WTC11 (cell line): ENCODE data around the gene FERMT3. TPM values are rescaled to one million over a fixed set of nuclear protein-coding genes. Genes with fewer than 3 reads are reported as not detected.

ENCODE experiments used
- ATAC-seq: fragments of 200-7000 bp; cut with Tn5 transposase; 2 replicates; pipeline ENCODE4 v1.10.0; 2021; ENCODE audit warnings: mild to moderate bottlenecking, moderate library complexity
- CTCF ChIA-PET: fragments of 300-600 bp; sonication (Branson Sonifier 250); formaldehyde crosslinking; loops from one replicate; lab custom pipeline; 2021; ENCODE audit warnings: antibody characterized with exemption; lab: Charles Lee
- POLR2A ChIA-PET: fragments of 350-600 bp; sonication (Branson Sonifier 250); formaldehyde crosslinking; loops from one replicate; lab custom pipeline; 2021; ENCODE audit warnings: antibody characterized with exemption; lab: Charles Lee
- DNase-seq: peaks from one replicate; pipeline ENCODE4 v3.0.0; 2021; ENCODE audit warnings: low spot score
- H3K27ac Mint-ChIP-seq: 2 replicates; pipeline ENCODE4 v1.8.0; 2021; ENCODE audit warnings: mixed read lengths
- H3K27me3 Mint-ChIP-seq: 2 replicates; pipeline ENCODE4 v1.8.0; 2021; ENCODE audit warnings: low read depth, mild to moderate bottlenecking, moderate library complexity, mixed read lengths
- H3K36me3 Mint-ChIP-seq: 2 replicates; pipeline ENCODE4 v1.8.0; 2021; ENCODE audit warnings: mixed read lengths
- H3K4me1 Mint-ChIP-seq: 2 replicates; pipeline ENCODE4 v1.8.0; 2022; ENCODE audit warnings: mixed read lengths
- H3K4me3 Mint-ChIP-seq: 2 replicates; pipeline ENCODE4 v1.8.0; 2021; ENCODE audit warnings: mild to moderate bottlenecking, moderate library complexity, mixed read lengths
- H3K9me3 Mint-ChIP-seq: 2 replicates; pipeline ENCODE4 v1.8.0; 2021; ENCODE audit warnings: mixed read lengths
- ATF3 ChIP-seq: sonication (generic); formaldehyde crosslinking; conservative IDR thresholded peaks from 2 replicates; pipeline ENCODE4 v1.8.1; 2022; ENCODE audit warnings: mild to moderate bottlenecking, missing genetic modification reagents
- ATF6 ChIP-seq: sonication (generic); formaldehyde crosslinking; IDR thresholded peaks from 2 replicates; pipeline ENCODE4 v1.8.1; 2023; ENCODE audit warnings: mild to moderate bottlenecking, missing genetic modification reagents
- CREB1 ChIP-seq: sonication (generic); formaldehyde crosslinking; IDR thresholded peaks from 2 replicates; pipeline ENCODE4 v1.8.0; 2023; ENCODE audit warnings: mild to moderate bottlenecking, missing genetic modification reagents
- CREM ChIP-seq: sonication (generic); formaldehyde crosslinking; IDR thresholded peaks from 2 replicates; pipeline ENCODE4 v1.8.1; 2022; ENCODE audit warnings: mild to moderate bottlenecking, missing genetic modification reagents, moderate library complexity
- ELF4 ChIP-seq: sonication (generic); formaldehyde crosslinking; IDR thresholded peaks from 2 replicates; pipeline ENCODE4 v1.8.1; 2022; ENCODE audit warnings: low read depth, mild to moderate bottlenecking, moderate library complexity, missing genetic modification reagents
- ESRRA ChIP-seq: sonication (generic); formaldehyde crosslinking; IDR thresholded peaks from 2 replicates; pipeline ENCODE4 v1.8.1; 2022; ENCODE audit warnings: mild to moderate bottlenecking, missing genetic modification reagents, borderline replicate concordance
- ETV6 ChIP-seq: sonication (generic); formaldehyde crosslinking; IDR thresholded peaks from 2 replicates; pipeline ENCODE4 v1.8.1; 2022; ENCODE audit warnings: mild to moderate bottlenecking, missing genetic modification reagents
- FOXK1 ChIP-seq: sonication (generic); formaldehyde crosslinking; IDR thresholded peaks from 2 replicates; pipeline ENCODE4 v1.8.0; 2022; ENCODE audit warnings: mild to moderate bottlenecking, moderate library complexity, missing genetic modification reagents
- FOXP1 ChIP-seq: sonication (generic); formaldehyde crosslinking; IDR thresholded peaks from 2 replicates; pipeline ENCODE4 v1.8.0; 2022; ENCODE audit warnings: missing genetic modification reagents, mild to moderate bottlenecking, moderate library complexity, borderline replicate concordance
- GABPB1 ChIP-seq: sonication (generic); formaldehyde crosslinking; IDR thresholded peaks from 2 replicates; pipeline ENCODE4 v1.8.1; 2023; ENCODE audit warnings: mild to moderate bottlenecking, missing genetic modification reagents
- GRHL2 ChIP-seq: fragments of 250-450 bp; sonication (Bioruptor Pico); IDR thresholded peaks from 2 replicates; pipeline ENCODE4 v1.8.0; 2022; ENCODE audit warnings: mild to moderate bottlenecking, moderate library complexity; ENCODE audit not compliant: insufficient replicate concordance, severe bottlenecking
- HMGA2 ChIP-seq: fragments of 250-450 bp; sonication (Bioruptor Pico); IDR thresholded peaks from 2 replicates; pipeline ENCODE4 v1.4.0; 2021; ENCODE audit warnings: mild to moderate bottlenecking, moderate library complexity
- MAX ChIP-seq: sonication (generic); formaldehyde crosslinking; IDR thresholded peaks from 2 replicates; pipeline ENCODE4 v1.8.0; 2022; ENCODE audit warnings: mild to moderate bottlenecking, missing genetic modification reagents
- NFE2L1 ChIP-seq: sonication (generic); formaldehyde crosslinking; IDR thresholded peaks from 2 replicates; pipeline ENCODE4 v1.8.1; 2023; ENCODE audit warnings: missing genetic modification reagents
- NFYB ChIP-seq: sonication (generic); formaldehyde crosslinking; conservative IDR thresholded peaks from 2 replicates; pipeline ENCODE4 v1.8.0; 2022; ENCODE audit warnings: low read depth, missing genetic modification reagents
- NR1H2 ChIP-seq: sonication (generic); formaldehyde crosslinking; IDR thresholded peaks from 2 replicates; pipeline ENCODE4 v1.9.0; 2021; ENCODE audit warnings: mild to moderate bottlenecking, moderate library complexity, missing genetic modification reagents
- OVOL2 ChIP-seq: fragments of 250-450 bp; sonication (Bioruptor Pico); IDR thresholded peaks from 2 replicates; pipeline ENCODE4 v1.9.0; 2021; ENCODE audit warnings: mild to moderate bottlenecking, borderline replicate concordance
- RELA ChIP-seq: sonication (generic); formaldehyde crosslinking; IDR thresholded peaks from 2 replicates; pipeline ENCODE4 v1.8.1; 2022; ENCODE audit warnings: missing genetic modification reagents, mild to moderate bottlenecking, borderline replicate concordance
- SP1 ChIP-seq: sonication (generic); formaldehyde crosslinking; conservative IDR thresholded peaks from 2 replicates; pipeline ENCODE4 v1.8.1; 2022; ENCODE audit warnings: missing genetic modification reagents
- TEAD1 ChIP-seq: sonication (generic); formaldehyde crosslinking; IDR thresholded peaks from 2 replicates; pipeline ENCODE4 v1.8.0; 2022; ENCODE audit warnings: mild to moderate bottlenecking, missing genetic modification reagents
- TEAD4 ChIP-seq: sonication (generic); formaldehyde crosslinking; IDR thresholded peaks from 2 replicates; pipeline ENCODE4 v1.8.0; 2022; ENCODE audit warnings: mild to moderate bottlenecking, missing genetic modification reagents
- USF2 ChIP-seq: sonication (generic); formaldehyde crosslinking; IDR thresholded peaks from 2 replicates; pipeline ENCODE4 v1.8.1; 2023; ENCODE audit warnings: mild to moderate bottlenecking, missing genetic modification reagents, moderate library complexity
- ZBTB21 ChIP-seq: sonication (generic); formaldehyde crosslinking; IDR thresholded peaks from 2 replicates; pipeline ENCODE4 v1.8.1; 2023; ENCODE audit warnings: mild to moderate bottlenecking, missing genetic modification reagents, borderline replicate concordance
- ZNF219 ChIP-seq: sonication (generic); formaldehyde crosslinking; IDR thresholded peaks from 2 replicates; pipeline ENCODE4 v1.8.0; 2023; ENCODE audit warnings: missing genetic modification reagents, mild to moderate bottlenecking, borderline replicate concordance
- ZNF232 ChIP-seq: sonication (generic); formaldehyde crosslinking; IDR thresholded peaks from 2 replicates; pipeline ENCODE4 v1.8.0; 2022; ENCODE audit warnings: mild to moderate bottlenecking, missing genetic modification reagents
- ZNF281 ChIP-seq: sonication (generic); formaldehyde crosslinking; IDR thresholded peaks from 2 replicates; pipeline ENCODE4 v1.8.0; 2023; ENCODE audit warnings: mild to moderate bottlenecking, missing genetic modification reagents
- ZNF423 ChIP-seq: fragments of 250-450 bp; sonication (Bioruptor Pico); IDR thresholded peaks from 2 replicates; pipeline ENCODE4 v2.1.2; 2022; ENCODE audit warnings: mild to moderate bottlenecking, moderate library complexity
- total RNA-seq: library from RNA; stranded (reverse); gene quantifications from 3 replicates; pipeline ENCODE4 v1.2.3, GENCODE V29; 2021

FERMT3 gene
- total RNA-seq, 1 experiment from 2014 or later: 3.8 TPM

GRCh38 chr11:64230171-64230984, 23.9 kb downstream of the FERMT3 start, which contains the start of gene DNAJC4:
Gene DNAJC4 (plus strand): TSS chr11:64230548. CDS start chr11:64230855, 307 bp downstream.
- peak within 1 kb of the TSS; percentile 90 for H3K27ac Mint-ChIP-seq
- ATAC-seq: peak; percentile 53
- peaks cover 16% of the 10 kb centered on the region for H3K27me3 Mint-ChIP-seq
- TF ChIP-seq SP1 (CRISPR knock-in tag): peak; percentile 66
- no peak for TF ChIP-seq GRHL2 (CRISPR knock-in tag)
- TF ChIP-seq ETV6 (CRISPR knock-in tag): 0 out of 2 replicates have a peak, but pooled peaks have one; percentile 35
- 0 out of 2 replicates have a peak, but pooled peaks have one; percentile 21 for TF ChIP-seq GABPB1 (CRISPR knock-in tag)
- peak; percentile 9; the same call in 1 of the 2 replicates for TF ChIP-seq FOXP1 (CRISPR knock-in tag)
- TF ChIP-seq CREB1: peak; percentile 51; the same call in 1 of the 2 replicates
- TF ChIP-seq ATF6 (CRISPR knock-in tag): no peak
- TF ChIP-seq NFYB (CRISPR knock-in tag): peak; percentile 46
- 0 out of 2 replicates have a peak, but pooled peaks have one; percentile 25 for TF ChIP-seq CREM (CRISPR knock-in tag)
- peak; percentile 71 for TF ChIP-seq MAX (CRISPR knock-in tag)
- no peak for TF ChIP-seq ATF3 (CRISPR knock-in tag)
- TF ChIP-seq TEAD1 (CRISPR knock-in tag): peak; percentile 44; the same call in 1 of the 2 replicates
- TF ChIP-seq NFE2L1 (CRISPR knock-in tag): no peak
- TF ChIP-seq TEAD4 (CRISPR knock-in tag): no peak
- no peak for TF ChIP-seq NR1H2 (CRISPR knock-in tag)
- no peak for TF ChIP-seq ZNF232 (CRISPR knock-in tag)
- no peak for TF ChIP-seq ZNF219 (CRISPR knock-in tag)
- TF ChIP-seq ZNF281 (CRISPR knock-in tag): 0 out of 2 replicates have a peak, but pooled peaks have one; percentile 35
- no peak for TF ChIP-seq ELF4 (CRISPR knock-in tag)
- TF ChIP-seq ZBTB21: peak; percentile 27; the same call in 1 of the 2 replicates
- TF ChIP-seq FOXK1 (CRISPR knock-in tag): peak; percentile 58
- no peak for TF ChIP-seq OVOL2
- TF ChIP-seq ZNF423 (CRISPR knock-in tag): 0 out of 2 replicates have a peak, but pooled peaks have one; percentile 35
- 0 out of 2 replicates have a peak, but pooled peaks have one; percentile 38 for TF ChIP-seq ESRRA
- TF ChIP-seq RELA (CRISPR knock-in tag): 0 out of 2 replicates have a peak, but pooled peaks have one; percentile 41
- no peak for TF ChIP-seq USF2 (CRISPR knock-in tag)
- TF ChIP-seq HMGA2 (CRISPR knock-in tag): no peak
- ChIA-PET CTCF (interaction anchor here (0.6 to 2.8 kb wide), 5 partner anchors 17 to 126 kb away, joined by 3 to 25 read pairs (median 3); partner anchors contain the start of gene PLCB3), POLR2A (interaction anchor here (0.5 to 1.0 kb wide), 4 partner anchors 21 to 221 kb away, joined by 3 to 5 read pairs (median 3); partner anchors contain the start of genes PRDX5 and STIP1)
- no peaks in the 10 kb centered on the region for H3K9me3 Mint-ChIP-seq
- DNase-seq: peak; percentile 96
- peaks cover 36% of the 10 kb centered on the region for H3K4me1 Mint-ChIP-seq
- H3K4me3 Mint-ChIP-seq: peak within 1 kb of the TSS; percentile 82
- peaks cover 1% of the 10 kb centered on the region; the same call in 1 of the 2 replicates for H3K36me3 Mint-ChIP-seq
